Measurements from ENCODE around the gene DNAL1. TPM values are rescaled to one million over a fixed set of nuclear protein-coding genes. Genes with fewer than 3 reads are reported as not detected.

Gene DNAL1
- total and polyA plus RNA-seq, 2 of the 4 experiments (the other 2 are of a cell fraction) = 4.5 to 5.4 TPM

- ChIA-PET POLR2A (ENCODE audit: unreplicated experiment) (interaction anchor here (0.8 kb wide), 1 partner anchor 10 kb away, joined by 4 read pairs; no protein-coding TSS in a partner anchor), CTCF (interaction anchor here (1.3 kb wide), 2 partner anchors 34 to 101 kb away, joined by 7 read pairs; no protein-coding TSS in a partner anchor)
- H3K4me3 ChIP-seq (ENCODE audit: insufficient read depth, low read depth, low read length) = no peak overlapping the region
- H2BK15ac ChIP-seq (ENCODE audit: low read depth, low read length) = peak overlapping the region; percentile 8; the same call in 1 of the 3 replicates
- dilution Hi-C loops (cut with HindIII; ENCODE audit: low sequenced_read_pairs, unreplicated experiment) = no loop called here
- intact Hi-C loops (cut with micrococcal nuclease) = loop anchor here (2.0 to 10.0 kb wide), 4 partner anchors 33 to 313 kb away; no protein-coding TSS in a partner anchor
- in situ Hi-C loops (cut with MboI; ENCODE audit: low sequenced_read_pairs) = no loop called here
- no peaks in the 10 kb centered on the region for H3K27me3 ChIP-seq (ENCODE audit: control insufficient read depth, insufficient read depth, low read length)
- H3K9me1 ChIP-seq (ENCODE audit: insufficient read depth, low read length) = peaks cover 7% of the 10 kb centered on the region; the same call in 1 of the 2 replicates
- H2BK20ac ChIP-seq (ENCODE audit: low read depth, low read length) = no peak overlapping the region
- peak overlapping the region; percentile 34; the same call in 1 of the 2 replicates for H4K5ac ChIP-seq (ENCODE audit: low read depth, low read length)
- no peak for TF ChIP-seq CHD1 (IDR thresholded peaks at IDR 0.05; ENCODE audit: low read depth, low read length)
- no peak for TF ChIP-seq POLR2A (IDR thresholded peaks at IDR 0.05; ENCODE audit: low read depth, low read length)
- no peak for TF ChIP-seq MXI1 (IDR thresholded peaks at IDR 0.05; ENCODE audit: borderline replicate concordance, low read depth, low read length)
- peaks cover 64% of the 10 kb centered on the region for H3K36me3 ChIP-seq (ENCODE audit: control insufficient read depth, insufficient read depth, low read length)
- no TSS peak for BruUV-seq (replicated peaks)
- H3K56ac ChIP-seq (ENCODE audit: extremely low read depth, insufficient read depth, low read length) = no peak overlapping the region
- peak overlapping the region; percentile 0 for H2AK9ac ChIP-seq (replicated peaks; ENCODE audit: low read depth, low read length, poor library complexity)
- H2BK120ac ChIP-seq (ENCODE audit: low read depth, low read length) = peak overlapping the region; percentile 29; the same call in 1 of the 2 replicates
- peak overlapping the region; percentile 37; the same call in 1 of the 2 replicates for H3K23ac ChIP-seq (ENCODE audit: low read depth, low read length)
- H4K8ac ChIP-seq (ENCODE audit: low read depth in 2 of 2, low read length in 2 of 2) = peak overlapping the region in 1 of 2 experiments; percentile 24; a peak in 1 of 4 replicates
- peak overlapping the region; percentile 53 for H4K91ac ChIP-seq (ENCODE audit: insufficient read depth, low read depth, low read length)
- peak overlapping the region; percentile 59 for H3K27ac ChIP-seq (ENCODE audit: insufficient read depth, low read length)
- DNase-seq (no peak), ATAC-seq (ENCODE audit: low read depth) (no peak)
- H3K4me2 ChIP-seq (ENCODE audit: low read depth, low read length) = no peak overlapping the region; the same call in 1 of the 2 replicates
- peaks cover 27 to 70% of the 10 kb centered on the region in 2 experiments for H3K79me1 ChIP-seq (ENCODE audit: low read depth in 1 of 2, low read length in 2 of 2)
- peak overlapping the region; percentile 30 for H3K18ac ChIP-seq (ENCODE audit: low read depth, low read length)
- H2BK5ac ChIP-seq (ENCODE audit: low read depth, low read length, poor library complexity, severe bottlenecking) = peak overlapping the region; percentile 73
- H3K4me1 ChIP-seq (ENCODE audit: control insufficient read depth, insufficient read depth, low read length) = peaks cover 36% of the 10 kb centered on the region
- H2AK5ac ChIP-seq (ENCODE audit: low read depth, low read length) = peak overlapping the region; percentile 9
- H2AFZ ChIP-seq (replicated peaks; ENCODE audit: low read length, poor library complexity) = no peak overlapping the region
- no peak overlapping the region; the same call in 1 of the 2 replicates for H3K14ac ChIP-seq (replicated peaks; ENCODE audit: low read depth, low read length)
- peaks cover 26% of the 10 kb centered on the region for H4K20me1 ChIP-seq (ENCODE audit: insufficient read depth, low read length)
- peak overlapping the region; percentile 16; the same call in 1 of the 2 replicates for H3K9ac ChIP-seq (ENCODE audit: low read depth, low read length)
- WGBS, 2 experiments (ENCODE audit: extremely low coverage in 2 of 2, insufficient read length in 1 of 2) = no CpG with 5 or more reads among the region's 2 CpGs
- peak overlapping the region; percentile 33 for H3K4ac ChIP-seq (ENCODE audit: low read depth, low read length)
- no peaks in the 10 kb centered on the region for H3K9me3 ChIP-seq (ENCODE audit: control insufficient read depth, insufficient read depth, low read length)
Observed at GRCh38 chr14:73724696-73725095, 79.9 kb downstream of the DNAL1 start.

All from IMR-90 (cell line).